22Rv1 (cell line): Measurements from ENCODE around the gene THADA.

ENCODE experiments used
- CTCF ChIP-seq: fragments of 450-650 bp; IDR thresholded peaks from 2 replicates; pipeline ENCODE4 v1.5.1; 2017; ENCODE audit warnings: mild to moderate bottlenecking
- ZFX ChIP-seq: fragments of 450-650 bp; IDR thresholded peaks from 2 replicates; pipeline ENCODE4 v1.6.1; 2017; ENCODE audit warnings: antibody characterized with exemption, borderline replicate concordance

DNA sequence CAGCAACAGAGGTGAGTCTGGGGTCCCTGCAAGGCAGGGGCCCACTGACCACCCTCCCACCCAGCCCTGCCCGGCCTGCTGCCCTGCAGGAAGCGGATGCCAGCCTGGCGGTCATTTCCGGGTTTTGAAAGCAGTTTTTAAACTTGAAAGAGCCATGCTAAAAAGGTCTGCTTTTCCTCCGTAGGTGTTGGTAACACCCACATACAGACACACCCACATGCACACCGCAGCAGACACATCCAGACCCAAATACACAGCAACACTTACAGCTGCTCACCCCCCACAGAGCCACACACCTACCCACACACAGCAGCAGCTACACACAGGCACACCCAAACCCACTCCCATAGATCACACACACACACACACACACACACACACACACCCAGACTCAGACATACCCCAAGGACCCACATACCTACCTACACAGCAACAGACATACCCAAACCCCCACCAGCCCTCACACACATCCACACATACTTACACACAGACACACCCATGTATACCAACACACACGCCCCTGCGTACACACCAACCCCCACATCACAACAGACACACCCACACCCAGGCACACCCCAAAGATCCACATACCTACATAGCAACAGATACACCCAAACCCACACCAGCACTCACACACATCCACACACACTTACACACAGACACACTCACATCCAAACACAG lies 377.0 kb downstream of the THADA start:
- TF ChIP-seq CTCF (no peak), ZFX (no peak)
